Skeletal muscle satellite cell (primary cell): ENCODE data around the gene ARL3.

Source experiments
- H3K27me3 ChIP-seq: 2 replicates; pipeline ENCODE4 v1.7.0; 2013; ENCODE audit warnings: low read length; ENCODE audit not compliant: control insufficient read depth, insufficient read depth
- H3K36me3 ChIP-seq: 2 replicates; pipeline ENCODE4 v1.7.0; 2013; ENCODE audit warnings: mild to moderate bottlenecking, control low read depth, low read length; ENCODE audit not compliant: insufficient read depth
- H3K4me1 ChIP-seq: 2 replicates; pipeline ENCODE4 v1.7.0; 2013; ENCODE audit warnings: low read length; ENCODE audit not compliant: control insufficient read depth, insufficient read depth
- H3K4me2 ChIP-seq: 2 replicates; pipeline ENCODE4 v1.7.0; 2013; ENCODE audit warnings: mild to moderate bottlenecking, low read length
- H3K4me3 ChIP-seq: 2 replicates; pipeline ENCODE4 v1.7.0; 2013; ENCODE audit warnings: low read length
- H3K9ac ChIP-seq: 2 replicates; pipeline ENCODE4 v1.7.0; 2013; ENCODE audit warnings: mild to moderate bottlenecking, low read depth, low read length, moderate library complexity
- H3K9me3 ChIP-seq: replicated peaks from 2 replicates; pipeline ENCODE4 v1.7.0; 2013; ENCODE audit warnings: mild to moderate bottlenecking, control low read depth, low read length

ARL3 gene

GRCh38 chr10:102654566-102654965, 59.6 kb downstream of the ARL3 start:
- H3K36me3 ChIP-seq = peaks cover 61% of the 10 kb centered on the region
- peaks cover 21% of the 10 kb centered on the region for H3K4me1 ChIP-seq
- H3K4me3 ChIP-seq = no peak overlapping the region

GRCh38 chr10:102653060-102653459, 61.1 kb downstream of the ARL3 start:
- H3K4me2 ChIP-seq = no peak overlapping the region
- peaks cover 33% of the 10 kb centered on the region for H3K4me1 ChIP-seq
- H3K9ac ChIP-seq = no peak overlapping the region
- H3K9me3 ChIP-seq = no peaks in the 10 kb centered on the region
- no peaks in the 10 kb centered on the region for H3K27me3 ChIP-seq
- H3K4me3 ChIP-seq = no peak overlapping the region
- H3K36me3 ChIP-seq = peaks cover 56% of the 10 kb centered on the region

More at GRCh38 chr10:102654566-102654965, 59.6 kb downstream of the ARL3 start:
- no peaks in the 10 kb centered on the region for H3K27me3 ChIP-seq
- no peak overlapping the region for H3K4me2 ChIP-seq
- no peak overlapping the region for H3K9ac ChIP-seq
- H3K9me3 ChIP-seq = no peaks in the 10 kb centered on the region

GRCh38 chr10:102652170-102652916, 61.9 kb downstream of the ARL3 start:
- Histone ChIP-seq H3K36me3 (peaks cover 56% of the 10 kb centered on the region), H3K9me3 (no peaks in the 10 kb centered on the region), H3K4me3 (no peak overlapping the region), H3K4me1 (peaks cover 36% of the 10 kb centered on the region), H3K27me3 (no peaks in the 10 kb centered on the region), H3K9ac (no peak overlapping the region), H3K4me2 (no peak overlapping the region)

GRCh38 chr10:102651455-102652169, 62.6 kb downstream of the ARL3 start:
- peaks cover 49% of the 10 kb centered on the region for H3K36me3 ChIP-seq
- H3K4me3 ChIP-seq = no peak overlapping the region
- no peaks in the 10 kb centered on the region for H3K27me3 ChIP-seq
- peaks cover 44% of the 10 kb centered on the region for H3K4me1 ChIP-seq
- no peak overlapping the region for H3K9ac ChIP-seq
- H3K4me2 ChIP-seq = no peak overlapping the region
- H3K9me3 ChIP-seq = no peaks in the 10 kb centered on the region

- no peaks in the 10 kb centered on the region for H3K9me3 ChIP-seq
- peaks cover 42% of the 10 kb centered on the region for H3K36me3 ChIP-seq
- peak overlapping the region; percentile 34 for H3K4me2 ChIP-seq
- no peak overlapping the region for H3K9ac ChIP-seq
- H3K4me1 ChIP-seq = peaks cover 45% of the 10 kb centered on the region
- H3K4me3 ChIP-seq = no peak overlapping the region
- no peaks in the 10 kb centered on the region for H3K27me3 ChIP-seq
These were observed 63.3 kb downstream of the ARL3 start for GRCh38 chr10:102650655-102651454.

- no peaks in the 10 kb centered on the region for H3K27me3 ChIP-seq
- peak overlapping the region; percentile 33 for H3K9ac ChIP-seq
- H3K9me3 ChIP-seq = no peaks in the 10 kb centered on the region
- H3K4me1 ChIP-seq = peaks cover 45% of the 10 kb centered on the region
- peak overlapping the region; percentile 79 for H3K4me2 ChIP-seq
- H3K36me3 ChIP-seq = peaks cover 37% of the 10 kb centered on the region
- H3K4me3 ChIP-seq = peak overlapping the region; percentile 88
These were observed 64.2 kb downstream of the ARL3 start for GRCh38 chr10:102649797-102650654.

- Histone ChIP-seq H3K9ac (peak overlapping the region; percentile 33), H3K4me1 (peaks cover 45% of the 10 kb centered on the region)
These were observed 65.1 kb downstream of the ARL3 start for GRCh38 chr10:102648889-102649796.

GRCh38 chr10:102648269-102648888, 65.8 kb downstream of the ARL3 start:
- Histone ChIP-seq H3K36me3 (peaks cover 28% of the 10 kb centered on the region), H3K4me1 (peaks cover 45% of the 10 kb centered on the region), H3K9me3 (no peaks in the 10 kb centered on the region), H3K9ac (peak overlapping the region; percentile 92), H3K4me3 (peak overlapping the region; percentile 88), H3K27me3 (no peaks in the 10 kb centered on the region), H3K4me2 (peak overlapping the region; percentile 79)

More at GRCh38 chr10:102648889-102649796, 65.1 kb downstream of the ARL3 start:
- Histone ChIP-seq H3K27me3 (no peaks in the 10 kb centered on the region), H3K4me3 (peak overlapping the region; percentile 88), H3K4me2 (peak overlapping the region; percentile 79), H3K9me3 (no peaks in the 10 kb centered on the region), H3K36me3 (peaks cover 34% of the 10 kb centered on the region)

GRCh38 chr10:102647443-102648268, 66.5 kb downstream of the ARL3 start:
- H3K4me3 ChIP-seq = peak overlapping the region; percentile 88
- H3K36me3 ChIP-seq = peaks cover 21% of the 10 kb centered on the region
- no peaks in the 10 kb centered on the region for H3K27me3 ChIP-seq
- peak overlapping the region; percentile 79 for H3K4me2 ChIP-seq
- peak overlapping the region; percentile 92 for H3K9ac ChIP-seq
- H3K9me3 ChIP-seq = no peaks in the 10 kb centered on the region
- H3K4me1 ChIP-seq = peaks cover 45% of the 10 kb centered on the region
